Measurements from ENCODE around the gene FUT7.

DNA sequence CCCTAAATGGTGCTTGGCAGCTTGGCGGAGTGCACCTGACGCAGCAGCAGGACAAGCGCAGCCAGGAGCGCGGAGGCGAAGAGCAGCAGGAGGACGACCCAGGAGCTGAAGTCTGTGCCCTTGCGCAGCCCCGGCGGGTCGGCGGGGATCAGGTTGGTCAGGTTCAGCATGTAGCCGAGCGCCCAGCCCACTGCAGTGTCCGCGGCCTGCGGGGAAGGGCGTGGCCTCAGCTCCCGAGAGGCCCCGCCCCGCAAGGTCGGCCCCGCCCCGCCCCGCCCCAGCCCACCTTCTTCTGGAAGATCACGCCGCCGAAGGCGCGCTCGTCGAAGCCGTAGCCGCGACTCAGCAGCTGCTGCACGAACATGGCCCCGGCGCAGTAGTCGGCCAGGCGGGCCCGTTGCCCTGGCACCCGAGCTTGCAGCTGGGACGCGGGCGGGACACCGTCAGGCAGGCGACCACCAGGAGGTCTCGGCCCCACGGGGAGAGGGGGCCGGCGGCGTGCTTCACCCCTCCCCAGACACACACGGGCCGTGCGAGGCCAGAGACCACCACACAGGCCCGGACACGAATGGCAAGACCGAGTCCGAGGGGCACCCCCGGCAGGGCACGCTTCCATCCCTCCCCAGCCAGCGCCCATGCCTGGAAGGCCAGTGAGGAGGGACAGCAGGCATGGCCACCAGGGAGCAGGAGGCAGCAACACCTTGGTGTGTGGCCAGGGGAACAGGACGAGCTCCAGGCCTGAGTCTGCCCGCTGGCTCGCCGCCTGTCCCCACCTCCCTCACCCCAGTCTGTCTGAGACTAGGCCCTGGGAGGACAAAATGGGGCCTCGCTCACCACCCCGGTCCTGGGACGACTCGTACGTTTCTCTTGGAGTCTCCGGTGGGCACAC, 17.0 kb upstream of the FUT7 start:
- TF ChIP-seq POLR2A (IDR thresholded peaks at IDR 0.05) (no peak), POLR2AphosphoS5 (IDR thresholded peaks at IDR 0.05) (no peak)
- TF ChIP-seq, protein P1, sequence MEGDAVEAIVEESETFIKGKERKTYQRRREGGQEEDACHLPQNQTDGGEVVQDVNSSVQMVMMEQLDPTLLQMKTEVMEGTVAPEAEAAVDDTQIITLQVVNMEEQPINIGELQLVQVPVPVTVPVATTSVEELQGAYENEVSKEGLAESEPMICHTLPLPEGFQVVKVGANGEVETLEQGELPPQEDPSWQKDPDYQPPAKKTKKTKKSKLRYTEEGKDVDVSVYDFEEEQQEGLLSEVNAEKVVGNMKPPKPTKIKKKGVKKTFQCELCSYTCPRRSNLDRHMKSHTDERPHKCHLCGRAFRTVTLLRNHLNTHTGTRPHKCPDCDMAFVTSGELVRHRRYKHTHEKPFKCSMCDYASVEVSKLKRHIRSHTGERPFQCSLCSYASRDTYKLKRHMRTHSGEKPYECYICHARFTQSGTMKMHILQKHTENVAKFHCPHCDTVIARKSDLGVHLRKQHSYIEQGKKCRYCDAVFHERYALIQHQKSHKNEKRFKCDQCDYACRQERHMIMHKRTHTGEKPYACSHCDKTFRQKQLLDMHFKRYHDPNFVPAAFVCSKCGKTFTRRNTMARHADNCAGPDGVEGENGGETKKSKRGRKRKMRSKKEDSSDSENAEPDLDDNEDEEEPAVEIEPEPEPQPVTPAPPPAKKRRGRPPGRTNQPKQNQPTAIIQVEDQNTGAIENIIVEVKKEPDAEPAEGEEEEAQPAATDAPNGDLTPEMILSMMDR (IDR thresholded peaks at IDR 0.05), result no peak

Measured in stomach (tissue), 4 donors.